Ishikawa (cell line): ENCODE data around the gene CRAMP1.

Source experiments
- CEBPB ChIP-seq: IDR thresholded peaks from 2 replicates; pipeline ENCODE4 v1.6.1; 2012
- CREB1 ChIP-seq: IDR thresholded peaks from 2 replicates; pipeline ENCODE4 v1.6.1; 2012; ENCODE audit warnings: low read depth
- EGR1 ChIP-seq: IDR thresholded peaks from 2 replicates; pipeline ENCODE4 v1.6.1; 2012
- EP300 ChIP-seq: IDR thresholded peaks from 2 replicates; pipeline ENCODE4 v1.6.1; 2012; ENCODE audit warnings: borderline replicate concordance
- FOXM1 ChIP-seq: IDR thresholded peaks from 2 replicates; pipeline ENCODE4 v1.6.1; 2012; ENCODE audit warnings: low read depth, borderline replicate concordance
- NFIC ChIP-seq: IDR thresholded peaks from 2 replicates; pipeline ENCODE4 v1.6.1; 2012
- RAD21 ChIP-seq: IDR thresholded peaks from 2 replicates; pipeline ENCODE4 v1.6.1; 2012; ENCODE audit warnings: low read depth
- REST ChIP-seq: IDR thresholded peaks from 2 replicates; pipeline ENCODE4 v1.6.1; 2012; ENCODE audit warnings: low read depth, mild to moderate bottlenecking
- TAF1 ChIP-seq: IDR thresholded peaks from 2 replicates; pipeline ENCODE4 v1.6.1; 2012; ENCODE audit warnings: low read depth, mild to moderate bottlenecking
- TCF12 ChIP-seq: IDR thresholded peaks from 2 replicates; pipeline ENCODE4 v1.6.1; 2012; ENCODE audit warnings: low read depth
- TEAD4 ChIP-seq: IDR thresholded peaks from 2 replicates; pipeline ENCODE4 v1.6.1; 2012
- USF1 ChIP-seq: IDR thresholded peaks from 2 replicates; pipeline ENCODE4 v1.6.1; 2012
- YY1 ChIP-seq: IDR thresholded peaks from 2 replicates; pipeline ENCODE4 v1.6.1; 2012; ENCODE audit warnings: low read depth
- ZBTB7A ChIP-seq: IDR thresholded peaks from 2 replicates; pipeline ENCODE4 v1.6.1; 2012; ENCODE audit warnings: low read depth
- TF ChIP-seq, protein P1 (sequence below): IDR thresholded peaks from 2 replicates; pipeline ENCODE4 v1.6.1; 2012

The CRAMP1 gene

DNA sequence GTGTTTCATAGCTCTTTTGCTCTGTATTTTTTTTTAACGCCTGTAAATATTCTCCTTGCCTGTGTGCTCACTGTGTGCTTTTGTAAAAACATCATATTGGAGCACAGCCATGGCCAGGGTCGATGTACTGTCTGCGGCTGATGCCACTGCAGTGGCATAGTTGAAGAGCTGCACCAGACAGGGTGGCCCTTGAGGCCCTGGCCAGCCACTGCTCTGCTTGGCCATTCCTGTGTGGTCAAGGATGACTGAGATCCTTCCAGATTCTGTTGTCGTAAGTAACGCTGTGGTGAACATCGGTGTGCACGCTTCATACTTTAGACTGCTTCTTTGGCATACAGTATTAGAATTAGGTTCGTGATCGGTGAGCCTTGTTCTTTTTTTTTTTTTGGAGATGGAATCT lies 14.6 kb downstream of the CRAMP1 start:
- TF ChIP-seq TCF12 (no peak), RAD21 (no peak), EGR1 (no peak), TAF1 (no peak), EP300 (no peak), TEAD4 (no peak), REST (no peak), CREB1 (no peak), YY1 (no peak), USF1 (no peak), FOXM1 (no peak), ZBTB7A (no peak), CEBPB (no peak), NFIC (no peak)
- TF ChIP-seq, protein P1, sequence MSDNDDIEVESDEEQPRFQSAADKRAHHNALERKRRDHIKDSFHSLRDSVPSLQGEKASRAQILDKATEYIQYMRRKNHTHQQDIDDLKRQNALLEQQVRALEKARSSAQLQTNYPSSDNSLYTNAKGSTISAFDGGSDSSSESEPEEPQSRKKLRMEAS: no peak

DNA sequence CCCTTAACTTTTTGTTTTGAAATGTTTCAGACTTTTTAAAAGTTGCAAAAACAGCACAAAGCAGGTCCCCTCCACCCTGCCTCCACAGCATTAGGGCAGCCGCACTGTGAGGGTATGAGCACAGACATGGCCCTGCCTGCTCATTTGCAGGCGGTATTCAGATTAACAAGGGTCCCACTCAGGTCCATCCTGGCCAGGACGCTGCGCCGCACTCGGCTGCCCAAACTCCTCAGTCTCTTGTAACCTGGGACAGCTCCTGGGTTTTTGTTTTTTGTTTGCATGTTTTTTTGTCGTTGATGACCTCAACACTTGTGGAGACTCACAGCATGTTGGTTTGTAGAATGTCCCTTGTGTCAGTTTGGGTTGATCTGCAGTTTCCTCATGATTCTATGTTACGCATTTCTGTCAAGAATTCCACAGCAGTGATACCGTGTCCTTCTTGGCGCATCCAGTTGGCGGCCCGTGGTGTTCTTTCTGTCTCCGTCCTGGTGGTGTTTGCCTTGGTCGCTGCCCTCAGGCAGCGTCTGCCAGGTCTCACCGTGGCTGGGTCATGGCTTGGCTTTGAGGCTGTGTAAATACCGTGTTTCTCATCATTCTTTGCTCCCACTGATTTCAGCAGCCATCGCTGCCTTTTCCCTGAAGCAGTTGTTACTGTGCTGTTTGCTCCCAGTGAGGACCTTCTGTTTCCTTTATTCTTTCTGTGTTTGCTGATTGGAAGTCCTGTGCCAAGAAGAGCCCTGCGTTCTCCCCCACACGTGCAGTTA lies 18.5 kb downstream of the CRAMP1 start:
- TF ChIP-seq, protein P1: no peak
- TF ChIP-seq EP300 (no peak), NFIC (no peak), CEBPB (no peak), TCF12 (no peak), EGR1 (no peak), YY1 (no peak), RAD21 (no peak), ZBTB7A (no peak), TEAD4 (no peak), REST (no peak), TAF1 (no peak), FOXM1 (no peak), USF1 (no peak), CREB1 (no peak)

DNA sequence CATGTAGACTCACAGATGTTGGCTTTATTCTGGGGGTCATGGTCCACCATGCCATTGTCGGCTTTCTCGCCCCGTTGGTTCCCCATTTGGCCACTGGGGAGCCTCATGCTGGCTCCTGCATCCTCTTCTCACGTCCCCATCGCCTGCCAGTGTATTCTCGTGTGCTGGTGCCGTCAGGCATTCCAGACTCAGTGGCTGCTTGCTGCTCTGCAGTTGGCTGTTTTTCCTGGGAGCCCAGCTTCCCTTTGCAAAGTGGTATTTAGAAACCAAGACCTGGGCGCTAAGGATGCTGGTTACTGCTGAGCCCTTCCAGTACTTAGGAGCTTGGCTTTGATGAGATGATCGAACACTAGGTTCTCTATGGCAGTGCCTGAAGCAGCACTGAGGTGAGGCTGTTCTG lies 19.1 kb downstream of the CRAMP1 start:
- TF ChIP-seq CEBPB: no peak
- no peak for TF ChIP-seq TAF1
- no peak for TF ChIP-seq RAD21
- TF ChIP-seq, protein P1: no peak
- TF ChIP-seq TEAD4: no peak
- no peak for TF ChIP-seq EGR1
- TF ChIP-seq USF1: no peak
- no peak for TF ChIP-seq TCF12

DNA sequence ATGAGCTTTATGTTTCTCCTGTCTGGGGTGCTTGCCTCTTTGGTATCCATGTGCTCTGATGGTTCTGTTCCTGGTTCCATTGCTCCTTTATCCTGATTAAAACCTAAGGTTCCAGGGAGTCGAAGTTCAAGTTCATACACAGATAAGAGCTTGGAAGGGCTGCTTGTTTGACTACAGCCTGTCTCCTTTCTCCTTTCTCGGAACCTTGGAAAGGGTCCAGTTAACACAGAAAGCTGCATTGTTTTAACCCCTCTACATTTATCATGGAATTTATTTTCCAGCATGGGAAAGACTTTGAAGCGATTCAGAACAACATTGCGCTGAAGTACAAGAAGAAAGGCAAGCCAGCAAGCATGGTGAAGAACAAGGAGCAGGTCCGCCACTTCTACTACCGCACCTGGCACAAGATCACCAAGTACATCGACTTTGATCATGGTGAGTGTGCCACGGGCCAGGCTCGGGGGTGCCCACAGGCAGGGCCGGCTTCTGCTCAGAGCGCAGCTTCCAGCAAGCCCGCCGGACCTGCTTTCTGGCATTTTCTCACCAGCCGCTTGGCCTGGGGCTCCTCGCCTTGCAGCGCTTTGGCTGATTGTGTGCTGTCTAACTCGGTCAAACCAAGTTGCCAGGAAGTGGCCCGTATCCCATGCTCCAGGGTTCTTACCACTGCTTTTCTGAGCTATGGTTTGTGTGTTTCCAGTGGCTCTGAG lies 19.9 kb downstream of the CRAMP1 start:
- TF ChIP-seq CEBPB (no peak), YY1 (no peak), REST (no peak), NFIC (no peak), RAD21 (no peak), TEAD4 (no peak), USF1 (no peak), EP300 (no peak), ZBTB7A (no peak), FOXM1 (no peak), TCF12 (no peak), CREB1 (no peak), TAF1 (no peak), EGR1 (no peak)
- TF ChIP-seq, protein P1: no peak
